DMS153 treated with DMSO at 0.1 percent for 48 hours (cell line): ENCODE measurements around the gene SLC39A6.
"Not testable (repeated sequence)": the region's sequence is repeated elsewhere in the genome, so short reads cannot be mapped to it uniquely, and the experiment has no call there.

ENCODE experiments used
- DNase-seq: peaks from one replicate; lab custom pipeline; 2025; ENCODE audit not compliant: unreplicated experiment; lab: John Stamatoyannopoulos, UW

The SLC39A6 gene

GRCh38 chr18:36101943-36102342, 27.2 kb downstream of the SLC39A6 start:
- no peak for DNase-seq

GRCh38 chr18:36099311-36099710, 29.8 kb downstream of the SLC39A6 start:
- no peak for DNase-seq

GRCh38 chr18:36096955-36097354, 32.2 kb downstream of the SLC39A6 start:
- no peak for DNase-seq

- DNase-seq = peak; percentile 65
Measured at GRCh38 chr18:36095936-36096519, 33.1 kb downstream of the SLC39A6 start.

DNA sequence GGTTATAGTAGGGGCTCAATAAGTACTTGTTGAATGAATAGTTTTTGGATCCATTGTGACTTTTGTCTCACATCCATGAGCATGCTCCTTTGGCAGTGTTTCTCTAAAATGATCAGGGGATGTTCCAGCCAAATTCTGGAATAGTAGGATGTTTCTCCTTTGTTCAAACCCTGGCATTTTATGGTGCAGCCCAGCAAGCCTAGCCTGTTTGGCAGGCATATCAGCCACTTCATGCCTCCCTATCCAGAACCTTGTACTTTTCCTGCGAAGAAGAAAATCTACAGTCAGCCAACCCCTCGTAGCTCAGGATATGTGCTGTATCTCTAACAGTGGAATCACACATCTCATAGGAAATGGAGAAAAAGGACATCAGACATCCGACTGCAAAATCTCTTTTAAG, 34.7 kb downstream of the SLC39A6 start:
- no peak for DNase-seq

DNA sequence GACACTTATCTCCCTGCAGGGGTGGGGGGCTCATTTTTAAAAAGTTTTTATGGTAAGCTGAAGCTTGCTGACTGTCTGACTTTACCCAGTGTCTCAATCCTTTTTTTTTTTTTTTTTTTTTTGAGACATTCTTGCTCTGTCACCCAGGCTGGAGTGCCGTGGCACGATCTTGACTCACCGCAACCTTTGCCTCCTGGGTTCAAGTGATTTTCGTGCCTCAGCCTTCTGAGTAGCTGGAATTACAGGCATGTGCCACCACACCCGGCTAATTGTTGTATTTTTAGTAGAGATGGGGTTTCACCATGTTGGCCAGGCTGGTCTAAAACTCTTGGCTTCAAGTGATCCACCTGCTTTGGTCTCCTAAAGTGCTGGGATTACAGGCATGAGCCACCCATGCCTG, 37.0 kb downstream of the SLC39A6 start:
- not testable (repeated sequence) for DNase-seq

DNA sequence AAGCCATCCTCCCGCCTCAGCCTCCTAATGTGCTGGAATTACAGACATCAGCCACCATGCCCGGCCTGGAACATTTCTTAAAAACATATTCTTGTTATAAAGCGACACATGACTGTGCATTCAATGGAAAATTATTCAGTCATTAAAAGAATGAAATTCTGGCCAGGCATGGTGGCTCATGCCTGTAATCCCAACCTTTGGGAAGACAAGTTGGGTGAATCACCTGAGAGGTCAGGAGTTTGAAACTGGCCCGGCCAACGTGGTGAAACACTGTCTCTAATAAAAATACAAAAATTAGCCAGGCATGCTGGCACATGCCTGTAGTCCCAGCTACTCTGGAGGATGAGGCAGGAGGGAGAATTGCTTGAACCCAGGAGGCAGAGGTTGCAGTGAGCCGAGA, 40.1 kb downstream of the SLC39A6 start:
- DNase-seq = no peak

GRCh38 chr18:36088256-36088655, 40.9 kb downstream of the SLC39A6 start:
- no peak for DNase-seq

GRCh38 chr18:36086186-36086585, 43.0 kb downstream of the SLC39A6 start:
- no peak for DNase-seq

DNA sequence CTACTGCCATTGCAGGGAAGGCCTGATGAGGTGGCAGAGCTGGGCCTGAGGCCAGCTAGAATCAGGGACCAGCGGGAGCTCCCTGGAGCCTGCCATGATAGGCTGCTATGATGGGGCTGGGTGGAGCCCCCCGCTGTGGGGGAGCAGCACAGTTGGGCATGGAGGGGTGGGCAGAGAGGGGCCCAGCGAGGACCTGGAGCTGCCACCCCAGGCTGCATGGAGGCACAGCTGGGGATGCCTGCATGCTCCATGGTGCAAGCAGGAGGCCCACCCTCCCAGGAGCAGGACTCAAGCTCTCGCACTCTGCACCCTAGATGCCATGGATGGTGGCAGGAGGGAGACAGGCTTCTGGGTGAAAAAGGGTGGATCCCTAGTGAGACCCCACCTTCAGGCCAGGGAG, 43.9 kb downstream of the SLC39A6 start:
- DNase-seq = no peak

GRCh38 chr18:36083729-36084128, 45.4 kb downstream of the SLC39A6 start:
- DNase-seq = no peak

DNA sequence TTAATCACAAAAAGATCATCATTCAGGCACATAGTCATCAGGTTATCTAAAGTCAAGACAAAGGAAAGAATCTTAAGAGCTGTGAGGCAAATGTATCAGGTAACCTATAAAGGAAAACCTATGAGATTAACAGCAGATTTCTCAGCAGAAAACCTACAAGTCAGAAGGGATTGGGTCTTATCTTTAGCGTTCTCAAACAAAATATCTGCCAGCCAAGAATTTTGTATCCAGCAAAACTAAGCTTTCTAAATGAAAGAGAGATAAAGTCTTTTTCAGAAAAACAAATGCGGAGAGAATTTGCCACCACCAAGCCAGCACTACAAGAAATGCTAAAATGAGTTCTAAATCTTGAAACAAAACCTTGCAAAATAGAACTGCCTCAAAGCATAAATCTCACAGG, 48.0 kb downstream of the SLC39A6 start:
- not testable (repeated sequence) for DNase-seq

- DNase-seq = no peak
Measured at GRCh38 chr18:36078751-36079529, 50.2 kb downstream of the SLC39A6 start.

- not testable (repeated sequence) for DNase-seq
Measured at GRCh38 chr18:36077764-36078163, 51.4 kb downstream of the SLC39A6 start.

DNA sequence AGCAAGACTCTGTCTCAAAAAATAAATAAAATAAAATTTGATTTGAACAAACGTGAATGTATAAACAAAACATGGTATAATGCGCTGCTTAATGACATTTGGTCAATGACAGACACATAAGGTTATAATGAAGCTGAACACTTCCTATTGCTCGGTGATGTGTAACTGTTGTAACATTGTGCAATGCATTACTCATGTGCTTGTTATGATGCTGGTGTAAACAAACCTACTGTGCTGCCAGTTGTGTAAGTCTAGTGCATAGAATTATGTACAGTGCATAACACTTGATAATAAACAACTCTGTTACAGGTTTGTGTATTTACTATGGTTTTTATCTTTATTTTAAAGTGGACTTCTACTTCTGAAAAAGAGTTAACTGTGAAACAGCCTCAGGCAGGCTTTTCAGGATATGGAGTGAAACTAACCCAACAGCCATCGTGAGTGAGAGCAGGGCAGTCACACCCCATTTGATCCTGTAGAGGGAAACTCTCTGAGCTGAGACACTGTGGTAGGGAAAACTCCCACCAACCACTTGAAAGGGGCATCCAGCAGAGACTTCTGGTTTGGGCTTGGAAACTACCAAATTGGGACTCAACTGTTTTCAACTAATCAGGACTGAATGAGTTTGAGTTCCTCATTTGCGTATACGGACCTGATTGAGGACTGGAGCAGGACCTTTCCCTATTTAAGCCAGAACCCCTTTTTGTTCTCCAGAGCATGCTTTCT, 53.1 kb downstream of the SLC39A6 start:
- no peak for DNase-seq

GRCh38 chr18:36074435-36074834, 54.7 kb downstream of the SLC39A6 start:
- no peak for DNase-seq

DNA sequence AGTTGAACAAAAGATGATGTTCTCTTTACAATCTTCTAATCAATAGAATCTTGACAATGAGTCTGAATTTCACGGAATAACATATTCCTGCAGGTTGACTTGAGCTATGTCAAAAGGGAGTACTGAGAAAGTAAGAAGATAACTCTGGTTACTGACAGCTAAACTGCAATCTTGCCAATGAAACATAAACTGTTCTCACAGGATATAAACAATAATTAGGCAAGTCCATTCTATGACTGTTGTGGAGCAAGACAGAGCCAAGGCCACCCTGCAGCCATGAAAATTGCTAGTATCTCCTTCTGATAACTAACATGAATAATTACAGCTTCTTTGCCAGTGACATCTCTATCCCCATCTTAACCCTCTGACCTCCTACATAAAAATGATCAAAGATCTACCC, 55.5 kb downstream of the SLC39A6 start:
- DNase-seq = no peak

- not testable (repeated sequence) for DNase-seq
Measured at GRCh38 chr18:36072406-36072805, 56.7 kb downstream of the SLC39A6 start.

GRCh38 chr18:36067055-36067957, 61.8 kb downstream of the SLC39A6 start, which contains the start of gene RPRD1A:
RPRD1A (minus strand) TSS chr18:36067559; CDS start chr18:36067404, 155 bp downstream.
- DNase-seq = peak; percentile 93

- DNase-seq = no peak
Measured at GRCh38 chr18:36066686-36067054, 62.5 kb downstream of the SLC39A6 start.

DNA sequence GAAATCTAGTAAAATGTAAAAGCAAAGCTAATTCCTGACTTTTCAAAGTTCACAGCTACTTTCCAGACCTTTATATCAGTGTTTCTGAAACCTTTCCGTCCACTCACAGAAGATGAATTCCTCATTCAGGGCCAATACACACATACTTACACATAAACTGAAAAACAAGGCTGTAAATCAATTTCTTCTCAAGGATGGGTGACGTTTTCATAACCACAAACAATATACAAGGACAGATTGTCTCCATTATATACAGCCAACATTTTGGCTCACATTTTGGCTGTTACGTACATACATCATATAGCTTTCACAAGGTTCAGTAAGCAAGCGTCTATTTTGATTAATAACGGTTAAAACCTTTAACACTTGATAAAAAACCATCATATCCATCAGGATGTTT, 63.1 kb downstream of the SLC39A6 start:
- DNase-seq = no peak
